Fibroblast of lung (primary cell): ENCODE results near the gene CLP1. TPM values are rescaled to one million over a fixed set of nuclear protein-coding genes. Genes with fewer than 3 reads are reported as not detected.
A peak's percentile ranks its signal among the peaks of the same experiment; 100 is the strongest.
"Not testable (repeated sequence)": the region's sequence is repeated elsewhere in the genome, so short reads cannot be mapped to it uniquely, and the experiment has no call there.

Experiments used
- DNase-seq, 2 donors: peaks; one replicate each; pipeline versions ENCODE4 v3.0.0 to v3.0.0-alpha.2; 2010; ENCODE audit warnings: low read depth in 2 of 2
- H2AFZ ChIP-seq: 2 replicates; pipeline ENCODE4 v1.5.1; 2012; ENCODE audit warnings: low read length, control low read depth, inconsistent platforms
- H3K27ac ChIP-seq: 2 replicates; pipeline ENCODE4 v1.5.1; 2011; ENCODE audit warnings: low read length, control low read depth; ENCODE audit not compliant: insufficient read depth
- H3K27me3 ChIP-seq: 2 replicates; pipeline ENCODE4 v1.5.1; 2011; ENCODE audit warnings: mild to moderate bottlenecking, low read length; ENCODE audit not compliant: control insufficient read depth, insufficient read depth
- H3K36me3 ChIP-seq: 2 replicates; pipeline ENCODE4 v1.5.1; 2011; ENCODE audit warnings: low read length; ENCODE audit not compliant: control insufficient read depth, insufficient read depth
- H3K4me1 ChIP-seq: 2 replicates; pipeline ENCODE4 v1.5.1; 2011; ENCODE audit warnings: low read length; ENCODE audit not compliant: control insufficient read depth, insufficient read depth; ENCODE audit errors: extremely low read depth
- H3K4me2 ChIP-seq: 2 replicates; pipeline ENCODE4 v1.5.1; 2011; ENCODE audit warnings: low read length, control low read depth; ENCODE audit not compliant: insufficient read depth; ENCODE audit errors: extremely low read depth
- H3K4me3 ChIP-seq, 4 experiments: fragments of 200-600 bp in 1 of 4; sonication (generic) in 1 of 4; replicated peaks in 1 of 4; 2 replicates each; pipeline ENCODE4 v1.5.1; 2011 to 2016; ENCODE audit warnings: low read length in 4 of 4, low read depth in 3 of 4, mild to moderate bottlenecking in 3 of 4, control low read depth in 2 of 4, inconsistent platforms in 1 of 4, mixed read lengths in 1 of 4; ENCODE audit not compliant: insufficient read depth in 1 of 4; ENCODE audit errors: control extremely low read depth in 1 of 4
- H3K79me2 ChIP-seq: 2 replicates; pipeline ENCODE4 v1.5.1; 2012; ENCODE audit warnings: mild to moderate bottlenecking, low read length, inconsistent platforms; ENCODE audit not compliant: control insufficient read depth, insufficient read depth
- H3K9ac ChIP-seq: 2 replicates; pipeline ENCODE4 v1.5.1; 2011; ENCODE audit warnings: mild to moderate bottlenecking, low read length, control low read depth; ENCODE audit not compliant: insufficient read depth
- H3K9me3 ChIP-seq: 2 replicates; pipeline ENCODE4 v1.5.1; 2012; ENCODE audit warnings: low read depth, low read length; ENCODE audit not compliant: control insufficient read depth, insufficient read depth
- H4K20me1 ChIP-seq: 2 replicates; pipeline ENCODE4 v1.5.1; 2011; ENCODE audit warnings: low read length; ENCODE audit not compliant: control insufficient read depth, insufficient read depth; ENCODE audit errors: extremely low read depth
- CTCF ChIP-seq, 2 donors: IDR thresholded peaks in 1 of 2; conservative IDR thresholded peaks in 1 of 2; 1 replicate in 1 of 2; 2 replicates in 1 of 2; pipeline ENCODE4 v1.5.1; 2011 to 2012; ENCODE audit warnings: low read length in 2 of 2, control low read depth in 1 of 2, inconsistent platforms in 1 of 2, low read depth in 1 of 2, mild to moderate bottlenecking in 1 of 2
- EZH2 ChIP-seq: IDR thresholded peaks from 2 replicates; pipeline ENCODE4 v1.5.1; 2012; ENCODE audit warnings: low read length, control low read depth, mild to moderate bottlenecking; ENCODE audit errors: missing control alignments
- polyA plus RNA-seq, 2 donors: library from polyadenylated mRNA; depleted of rRNA in 1 of 2; stranded (reverse) in 1 of 2; unstranded in 1 of 2; fragments of >200 nt; gene quantifications; 2 replicates each; pipeline ENCODE4 v1.2.1, GENCODE V29; 2011 to 2012; ENCODE audit warnings: missing spikeins in 1 of 2
- total RNA-seq: library from RNA; depleted of rRNA; stranded (reverse); fragments of >200 nt; gene quantifications from 2 replicates; pipeline ENCODE4 v1.2.1, GENCODE V29; 2014

CLP1 gene
- total and polyA plus RNA-seq, 2 donors (not counting 1 experiment from before 2014, with no cell fraction given): 13.2 to 24.1 TPM

DNA sequence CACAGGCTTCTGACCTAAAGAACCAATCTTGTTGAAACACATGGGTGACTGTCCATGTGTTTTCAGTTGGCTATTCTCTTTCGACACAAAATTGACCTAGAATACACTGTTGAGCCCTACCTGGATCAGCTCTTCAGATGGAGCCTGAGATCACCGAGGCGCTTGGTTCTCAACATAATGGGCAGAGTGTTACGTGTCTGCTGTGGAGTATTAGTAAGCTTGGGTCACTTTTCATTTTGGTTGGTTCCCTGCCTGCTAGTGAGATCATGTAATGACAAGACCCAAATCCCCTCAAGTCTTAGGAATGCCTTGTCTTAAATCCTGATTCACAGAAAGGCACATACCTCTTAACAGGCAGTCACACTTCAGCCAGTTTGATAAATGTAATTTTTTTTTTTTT is 45.8 kb downstream of the CLP1 start:
- Histone ChIP-seq H3K27ac (no peak overlapping the region), H3K9ac (no peak overlapping the region), H3K36me3 (peaks cover 14% of the 10 kb centered on the region), H3K79me2 (peaks cover 6% of the 10 kb centered on the region), H3K4me1 (no peaks in the 10 kb centered on the region), H2AFZ (no peak overlapping the region), H3K27me3 (no peaks in the 10 kb centered on the region), H3K4me3 (no peak overlapping the region), H4K20me1 (no peaks in the 10 kb centered on the region), H3K4me2 (no peak overlapping the region), H3K9me3 (no peaks in the 10 kb centered on the region)
- DNase-seq: peak in 1 of 2 donors; percentile 53
- TF ChIP-seq EZH2: no peak
- no peak for TF ChIP-seq CTCF (conservative IDR thresholded peaks at IDR 0.05 in 1 of 2, IDR thresholded peaks at IDR 0.05 in 1 of 2; ENCODE audit: low read depth in 1 of 2, low read length in 2 of 2)

DNA sequence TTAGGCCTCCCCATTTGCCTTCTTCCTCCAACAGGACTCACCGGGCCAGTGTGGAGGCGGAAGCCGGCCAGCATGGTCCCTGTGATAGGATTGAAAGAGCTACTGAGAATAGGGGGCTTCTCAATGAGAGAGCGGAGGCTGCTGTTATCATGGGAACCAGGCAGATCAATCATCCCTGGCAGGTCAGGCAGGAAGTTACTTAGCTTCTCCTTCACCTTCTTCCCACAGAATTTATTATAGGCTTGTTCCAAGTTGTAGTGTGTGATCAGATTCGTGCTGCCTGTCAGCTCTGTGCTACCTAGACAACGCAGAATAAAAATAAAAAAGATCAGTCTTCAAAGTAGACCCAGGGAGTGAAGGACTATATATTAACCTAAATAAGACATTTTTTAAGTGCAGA is 47.4 kb downstream of the CLP1 start:
- H3K9me3 ChIP-seq: no peaks in the 10 kb centered on the region
- H3K9ac ChIP-seq: no peak overlapping the region
- no peak overlapping the region for H3K4me3 ChIP-seq
- H3K27ac ChIP-seq: no peak overlapping the region
- H3K27me3 ChIP-seq: no peaks in the 10 kb centered on the region
- H4K20me1 ChIP-seq: no peaks in the 10 kb centered on the region
- no peak overlapping the region for H2AFZ ChIP-seq
- no peaks in the 10 kb centered on the region for H3K4me1 ChIP-seq
- TF ChIP-seq EZH2: no peak
- peaks cover 9% of the 10 kb centered on the region for H3K79me2 ChIP-seq
- H3K36me3 ChIP-seq: peaks cover 9% of the 10 kb centered on the region
- H3K4me2 ChIP-seq: no peak overlapping the region
- DNase-seq: no peak

DNA sequence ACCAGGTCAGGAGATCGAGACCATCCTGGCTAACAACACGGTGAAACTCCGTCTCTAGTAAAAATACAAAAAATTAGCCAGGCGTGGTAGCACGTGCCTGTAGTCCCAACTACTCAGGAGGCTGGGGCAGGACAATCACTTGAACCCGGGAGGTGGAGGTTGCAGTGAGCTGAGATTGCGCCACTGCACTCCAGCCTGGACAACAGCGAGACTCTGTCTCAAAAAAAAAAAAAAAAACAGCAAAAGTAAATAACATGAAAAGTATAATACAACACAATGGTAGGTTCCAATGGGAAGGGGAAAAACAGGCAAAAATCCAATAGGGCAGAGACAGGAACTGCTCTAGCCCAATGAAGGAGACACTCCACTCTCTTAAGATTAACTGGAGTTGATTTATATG is 47.9 kb downstream of the CLP1 start:
- not testable (repeated sequence) for H2AFZ ChIP-seq, H3K4me1 ChIP-seq, DNase-seq, H3K4me2 ChIP-seq, H3K9me3 ChIP-seq, H4K20me1 ChIP-seq, H3K4me3 ChIP-seq, H3K27me3 ChIP-seq, H3K36me3 ChIP-seq, H3K27ac ChIP-seq, H3K9ac ChIP-seq
- peaks cover 13% of the 10 kb centered on the region for H3K79me2 ChIP-seq

DNA sequence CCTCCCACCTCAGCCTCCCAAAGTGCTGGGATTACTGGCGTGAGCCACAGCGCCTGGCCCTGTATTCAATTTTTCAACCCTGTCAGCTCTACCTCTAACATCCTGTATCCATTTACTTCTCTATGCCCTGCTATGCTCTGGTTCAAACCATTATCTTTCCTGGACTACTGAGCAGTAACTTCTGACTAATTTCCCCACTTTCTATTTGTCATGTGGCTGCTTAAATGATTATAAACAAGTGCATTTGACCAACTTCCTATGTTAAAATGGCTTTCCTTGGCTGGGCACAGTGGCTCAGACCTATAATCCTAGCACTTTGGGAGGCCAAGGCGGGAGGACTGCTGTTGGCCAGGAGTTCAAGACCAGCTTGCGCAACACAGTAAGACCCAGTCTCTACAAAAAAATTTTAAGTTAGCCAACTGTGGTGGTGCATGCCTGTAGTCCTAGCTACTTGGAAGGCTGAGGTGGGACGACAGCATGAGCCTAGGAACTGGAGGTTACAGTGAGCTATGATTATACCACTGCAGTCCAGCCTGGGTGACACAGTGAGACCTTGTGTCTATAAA is 52.3 kb downstream of the CLP1 start:
- Histone ChIP-seq H3K4me1 (peaks cover 6% of the 10 kb centered on the region), H3K27ac (no peak overlapping the region), H3K4me3 (no peak overlapping the region), H2AFZ (no peak overlapping the region), H3K9me3 (no peaks in the 10 kb centered on the region), H4K20me1 (no peaks in the 10 kb centered on the region), H3K4me2 (no peak overlapping the region), H3K27me3 (no peaks in the 10 kb centered on the region), H3K36me3 (peaks cover 1% of the 10 kb centered on the region), H3K79me2 (peaks cover 52% of the 10 kb centered on the region), H3K9ac (no peak overlapping the region)
- no peak for DNase-seq
- TF ChIP-seq EZH2 (no peak), CTCF (conservative IDR thresholded peaks at IDR 0.05 in 1 of 2, IDR thresholded peaks at IDR 0.05 in 1 of 2; ENCODE audit: low read depth in 1 of 2, low read length in 2 of 2) (no peak)
